ENCODE results near the gene SMARCD3. TPM values are rescaled to one million over a fixed set of nuclear protein-coding genes. Genes with fewer than 3 reads are reported as not detected.
A peak's percentile ranks its signal among the peaks of the same experiment; 100 is the strongest.

Gene SMARCD3
- total RNA-seq, 2 donors from 2014 or later = 81.5 to 125 TPM

DNA sequence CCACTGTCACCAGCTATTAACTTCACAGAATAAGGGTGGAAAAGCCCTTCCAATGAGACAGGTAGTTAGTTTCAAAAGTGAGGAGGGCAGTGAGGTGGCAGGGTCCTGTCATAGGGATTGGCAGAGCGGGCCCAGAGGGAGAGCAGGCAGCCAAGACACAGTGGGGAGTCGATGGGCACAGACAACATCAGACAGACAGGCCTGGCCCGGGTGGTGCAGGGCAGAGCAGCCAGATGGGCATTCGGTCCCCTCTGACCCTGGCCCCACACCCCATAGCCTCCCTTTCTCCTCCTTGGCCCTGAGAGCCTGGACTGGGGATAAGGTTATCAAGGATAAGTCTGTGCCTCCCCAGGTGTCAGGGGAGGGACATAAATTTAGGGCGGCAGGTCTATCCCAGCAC lies 31.4 kb upstream of the SMARCD3 start:
- Histone ChIP-seq H3K27ac (no peak overlapping the region), H3K4me1 (peaks cover 0 to 15% of the 10 kb centered on the region in 2 donors), H3K36me3 (no peaks in the 10 kb centered on the region)

DNA sequence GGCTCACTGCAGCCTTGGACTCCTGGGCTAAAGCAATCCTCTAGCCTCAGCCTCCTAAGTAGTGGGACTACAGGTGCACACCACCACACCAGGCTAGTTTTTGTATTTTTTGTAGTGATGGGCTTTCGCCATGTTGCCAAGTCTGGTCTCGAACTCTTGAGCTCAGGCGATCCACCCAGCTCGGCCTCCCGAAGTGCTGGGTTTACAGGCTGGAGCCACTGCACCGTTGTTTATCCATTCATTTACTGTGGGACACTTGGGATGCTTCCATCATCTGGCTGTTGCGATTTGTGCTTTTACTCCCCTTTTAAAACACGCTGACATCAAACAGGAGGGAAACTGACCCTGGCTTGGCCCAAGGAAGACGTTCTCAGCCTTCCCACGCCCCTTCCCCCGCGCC lies 30.5 kb upstream of the SMARCD3 start:
- H3K4me3 ChIP-seq = no peak overlapping the region
- no peaks in the 10 kb centered on the region for H3K36me3 ChIP-seq
- TF ChIP-seq, protein P1, sequence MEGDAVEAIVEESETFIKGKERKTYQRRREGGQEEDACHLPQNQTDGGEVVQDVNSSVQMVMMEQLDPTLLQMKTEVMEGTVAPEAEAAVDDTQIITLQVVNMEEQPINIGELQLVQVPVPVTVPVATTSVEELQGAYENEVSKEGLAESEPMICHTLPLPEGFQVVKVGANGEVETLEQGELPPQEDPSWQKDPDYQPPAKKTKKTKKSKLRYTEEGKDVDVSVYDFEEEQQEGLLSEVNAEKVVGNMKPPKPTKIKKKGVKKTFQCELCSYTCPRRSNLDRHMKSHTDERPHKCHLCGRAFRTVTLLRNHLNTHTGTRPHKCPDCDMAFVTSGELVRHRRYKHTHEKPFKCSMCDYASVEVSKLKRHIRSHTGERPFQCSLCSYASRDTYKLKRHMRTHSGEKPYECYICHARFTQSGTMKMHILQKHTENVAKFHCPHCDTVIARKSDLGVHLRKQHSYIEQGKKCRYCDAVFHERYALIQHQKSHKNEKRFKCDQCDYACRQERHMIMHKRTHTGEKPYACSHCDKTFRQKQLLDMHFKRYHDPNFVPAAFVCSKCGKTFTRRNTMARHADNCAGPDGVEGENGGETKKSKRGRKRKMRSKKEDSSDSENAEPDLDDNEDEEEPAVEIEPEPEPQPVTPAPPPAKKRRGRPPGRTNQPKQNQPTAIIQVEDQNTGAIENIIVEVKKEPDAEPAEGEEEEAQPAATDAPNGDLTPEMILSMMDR (IDR thresholded peaks at IDR 0.05) = no peak
- no peaks in the 10 kb centered on the region for H3K27me3 ChIP-seq
- DNase-seq (ENCODE audit: low spot score) = no peak
- no peaks in the 10 kb centered on the region for H3K9me3 ChIP-seq
- no peak overlapping the region for H3K27ac ChIP-seq
- H3K4me1 ChIP-seq = peaks cover 0 to 15% of the 10 kb centered on the region in 2 donors

More for the DNA sequence above, 31.4 kb upstream of the SMARCD3 start:
- DNase-seq (ENCODE audit: low spot score) = no peak
- H3K9me3 ChIP-seq = no peaks in the 10 kb centered on the region
- H3K4me3 ChIP-seq = no peak overlapping the region
- TF ChIP-seq, protein P1 (IDR thresholded peaks at IDR 0.05) = no peak
- H3K27me3 ChIP-seq = no peaks in the 10 kb centered on the region

- no peaks in the 10 kb centered on the region for H3K27me3 ChIP-seq
- H3K4me3 ChIP-seq = no peak overlapping the region
- no peaks in the 10 kb centered on the region for H3K9me3 ChIP-seq
- DNase-seq (ENCODE audit: low spot score) = no peak
- H3K36me3 ChIP-seq = no peaks in the 10 kb centered on the region
- H3K4me1 ChIP-seq = peaks cover 0 to 25% of the 10 kb centered on the region in 2 donors
- TF ChIP-seq, protein P1 (IDR thresholded peaks at IDR 0.05) = no peak
- H3K27ac ChIP-seq = no peak overlapping the region
Observed at GRCh38 chr7:151277631-151278030, 29.1 kb upstream of the SMARCD3 start.

- H3K27ac ChIP-seq = no peak overlapping the region
- H3K9me3 ChIP-seq = no peaks in the 10 kb centered on the region
- no peaks in the 10 kb centered on the region for H3K36me3 ChIP-seq
- no peak for DNase-seq (ENCODE audit: low spot score)
- H3K4me1 ChIP-seq = peaks cover 0 to 32% of the 10 kb centered on the region in 2 donors
- H3K4me3 ChIP-seq = peak overlapping the region; percentile 35 to 50
- TF ChIP-seq, protein P1 (IDR thresholded peaks at IDR 0.05) = no peak
- no peaks in the 10 kb centered on the region for H3K27me3 ChIP-seq
Observed at GRCh38 chr7:151276666-151277590, 28.4 kb upstream of the SMARCD3 start.

- no peak overlapping the region for H3K27ac ChIP-seq
- TF ChIP-seq, protein P1 (IDR thresholded peaks at IDR 0.05) = no peak
- no peaks in the 10 kb centered on the region for H3K27me3 ChIP-seq
- H3K9me3 ChIP-seq = no peaks in the 10 kb centered on the region
- peak overlapping the region; percentile 35 to 50 for H3K4me3 ChIP-seq
- H3K4me1 ChIP-seq = peaks cover 0 to 36% of the 10 kb centered on the region in 2 donors
- no peaks in the 10 kb centered on the region for H3K36me3 ChIP-seq
- no peak for DNase-seq (ENCODE audit: low spot score)
Observed at GRCh38 chr7:151275813-151276577, 27.5 kb upstream of the SMARCD3 start.

Measured in right atrium auricular region (tissue), 2 donors.